ENCODE results near the gene MAD1L1.
"Not testable (repeated sequence)": the region's sequence is repeated elsewhere in the genome, so short reads cannot be mapped to it uniquely, and the experiment has no call there.

Gene MAD1L1

DNA sequence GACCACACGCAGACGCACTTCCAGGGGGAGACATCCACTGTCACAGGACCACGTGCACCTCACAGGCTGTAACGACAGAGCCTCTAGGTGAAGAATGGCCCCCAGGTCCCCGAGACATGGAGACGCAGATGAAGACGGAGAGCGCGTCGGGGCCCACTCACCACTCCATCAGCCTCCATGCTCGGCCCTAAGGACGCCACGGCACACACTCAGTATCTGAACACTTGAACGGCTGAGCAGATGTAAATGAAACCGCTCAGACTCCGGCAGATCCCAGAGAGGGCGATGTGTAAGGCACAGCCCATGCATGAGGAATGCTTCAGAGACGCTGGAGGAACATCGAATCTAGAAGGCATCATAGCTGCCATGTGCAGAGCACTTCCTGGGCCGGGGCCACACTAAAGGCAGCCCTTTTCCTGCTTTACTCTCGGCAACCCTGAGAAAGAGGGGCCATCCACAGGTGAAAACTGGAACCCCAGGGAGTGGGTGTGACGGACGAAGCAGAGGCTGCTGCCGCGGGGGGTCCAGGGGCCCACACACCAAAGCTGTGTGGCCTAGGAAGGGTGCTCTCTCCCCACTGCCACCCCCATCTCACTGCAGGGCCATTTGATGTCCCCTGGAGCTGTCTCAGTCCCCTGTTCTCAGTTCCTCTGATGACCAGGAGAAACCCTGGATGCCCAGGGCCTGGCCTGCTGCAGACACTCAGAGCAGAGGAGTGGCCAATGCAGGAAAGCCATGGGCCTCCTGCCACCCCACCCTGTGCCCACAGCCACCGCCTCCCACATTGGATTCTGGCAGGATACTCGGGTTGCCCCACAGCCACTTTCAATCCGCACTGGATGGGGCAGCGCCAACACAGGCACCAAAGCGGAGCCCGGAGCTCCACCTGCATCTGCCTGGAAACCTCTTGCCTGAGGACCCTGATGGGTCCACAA, 253.8 kb downstream of the MAD1L1 start:
- Histone ChIP-seq H3K9me3 (ENCODE audit: control insufficient read depth, insufficient read depth, low read length) (peaks cover 3% of the 10 kb centered on the region; the same call in 1 of the 2 replicates), H3K27me3 (ENCODE audit: control insufficient read depth, insufficient read depth, low read length) (no peaks in the 10 kb centered on the region), H3K27ac (ENCODE audit: low read depth, low read length) (no peak overlapping the region), H3K9ac (ENCODE audit: low read depth, low read length) (no peak overlapping the region), H3K4me1 (ENCODE audit: control insufficient read depth, insufficient read depth, low read length) (no peaks in the 10 kb centered on the region), H3K36me3 (ENCODE audit: control insufficient read depth, insufficient read depth, low read length) (peaks cover 10% of the 10 kb centered on the region), H3K4me3 (ENCODE audit: low read depth, low read length) (no peak overlapping the region)

DNA sequence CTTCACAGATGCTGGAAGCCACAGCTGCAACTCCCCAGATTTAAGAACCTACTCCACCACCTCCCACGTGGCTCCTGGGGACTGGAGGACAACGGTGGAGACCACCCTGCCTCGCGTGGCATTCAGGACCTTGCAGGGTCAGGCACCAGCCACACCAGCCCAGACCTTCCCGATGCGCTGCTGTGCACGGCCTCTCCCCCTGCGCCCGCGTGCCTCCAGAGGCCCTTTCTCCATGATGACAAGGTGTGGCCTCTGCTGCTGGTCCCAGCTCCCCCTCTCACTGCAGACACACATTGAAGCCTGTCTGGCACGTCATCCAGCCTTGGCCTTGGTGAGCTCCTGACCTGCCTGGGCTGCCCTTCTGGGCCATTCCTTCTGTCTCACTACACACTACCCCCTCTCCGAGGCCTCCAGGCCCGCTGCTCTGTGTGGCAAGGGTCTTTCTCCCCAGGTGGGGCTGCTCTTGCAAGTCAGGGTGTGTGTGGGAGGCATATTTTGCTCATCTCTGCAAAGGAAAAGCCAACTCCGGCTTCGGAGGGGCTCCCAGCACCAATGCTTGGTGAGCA, 254.8 kb downstream of the MAD1L1 start:
- Histone ChIP-seq H3K27me3 (ENCODE audit: control insufficient read depth, insufficient read depth, low read length) (no peaks in the 10 kb centered on the region), H3K9me3 (ENCODE audit: control insufficient read depth, insufficient read depth, low read length) (peaks cover 3% of the 10 kb centered on the region; the same call in 1 of the 2 replicates), H3K4me1 (ENCODE audit: control insufficient read depth, insufficient read depth, low read length) (no peaks in the 10 kb centered on the region), H3K27ac (ENCODE audit: low read depth, low read length) (no peak overlapping the region), H3K9ac (ENCODE audit: low read depth, low read length) (no peak overlapping the region), H3K4me3 (ENCODE audit: low read depth, low read length) (no peak overlapping the region), H3K36me3 (ENCODE audit: control insufficient read depth, insufficient read depth, low read length) (peaks cover 10% of the 10 kb centered on the region)

DNA sequence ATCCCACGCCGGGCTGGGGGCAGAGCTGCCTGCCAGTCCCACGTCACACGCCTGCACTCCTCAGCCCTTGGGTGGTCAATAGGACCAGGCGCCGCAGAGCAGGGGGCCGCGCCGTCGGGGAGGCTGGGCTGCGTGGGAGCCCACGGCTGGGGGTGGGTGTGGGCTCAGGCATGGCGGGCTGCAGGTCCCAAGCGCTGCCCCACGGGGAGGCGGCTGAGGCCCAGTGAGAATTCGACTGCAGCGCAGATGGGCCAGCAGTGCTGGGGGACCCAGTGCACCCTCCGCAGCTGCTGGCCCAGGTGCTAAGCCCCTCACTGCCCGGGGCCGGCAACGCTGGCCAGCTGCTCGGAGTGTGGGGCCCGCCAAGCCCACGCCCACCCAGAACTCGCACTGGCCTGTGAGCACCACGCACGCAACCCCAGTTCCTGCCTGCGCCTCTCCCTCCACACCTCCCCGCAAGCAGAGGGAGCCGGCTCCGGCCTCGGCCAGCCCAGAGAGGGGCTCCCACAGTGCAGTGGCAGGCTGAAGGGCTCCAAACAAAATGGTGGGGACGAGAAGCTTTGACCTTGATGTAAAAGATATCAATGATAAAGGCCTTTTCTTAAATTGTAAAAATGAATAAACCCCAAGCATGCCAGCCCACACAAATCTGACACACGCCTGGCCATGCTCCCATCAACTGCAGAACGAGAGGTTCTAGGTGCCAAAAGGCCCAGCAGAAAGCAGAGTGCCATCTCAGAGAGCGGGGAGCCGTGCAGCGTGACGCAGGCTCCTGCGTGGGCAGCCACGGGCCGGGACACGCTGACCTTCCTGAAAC, 255.5 kb downstream of the MAD1L1 start:
- Histone ChIP-seq H3K9me3 (ENCODE audit: control insufficient read depth, insufficient read depth, low read length) (peaks cover 3% of the 10 kb centered on the region; the same call in 1 of the 2 replicates), H3K27ac (ENCODE audit: low read depth, low read length) (no peak overlapping the region), H3K4me1 (ENCODE audit: control insufficient read depth, insufficient read depth, low read length) (no peaks in the 10 kb centered on the region), H3K9ac (ENCODE audit: low read depth, low read length) (no peak overlapping the region), H3K4me3 (ENCODE audit: low read depth, low read length) (no peak overlapping the region), H3K36me3 (ENCODE audit: control insufficient read depth, insufficient read depth, low read length) (peaks cover 10% of the 10 kb centered on the region), H3K27me3 (ENCODE audit: control insufficient read depth, insufficient read depth, low read length) (no peaks in the 10 kb centered on the region)

DNA sequence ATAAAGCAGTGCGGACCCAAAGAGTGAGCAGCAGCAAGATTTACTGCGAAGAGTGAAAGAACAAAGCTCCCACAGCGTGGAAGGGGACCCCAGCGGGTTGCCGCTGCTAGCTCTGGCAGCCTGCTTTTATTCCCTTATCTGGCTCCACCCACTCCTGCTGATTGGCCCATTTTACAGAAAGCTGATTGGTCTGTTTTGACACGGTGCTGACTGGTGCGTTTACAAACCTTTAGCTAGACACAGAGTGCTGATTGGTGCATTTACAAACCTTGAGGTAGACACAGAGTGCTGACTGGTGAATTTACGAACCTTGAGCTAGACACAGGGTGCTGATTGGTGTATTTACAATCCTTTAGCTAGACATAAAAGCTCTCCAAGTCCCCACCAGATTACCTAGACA, 256.2 kb downstream of the MAD1L1 start:
- not testable (repeated sequence) for H3K4me3 ChIP-seq (ENCODE audit: low read depth, low read length); H3K36me3 ChIP-seq (ENCODE audit: control insufficient read depth, insufficient read depth, low read length); H3K4me1 ChIP-seq (ENCODE audit: control insufficient read depth, insufficient read depth, low read length); H3K9ac ChIP-seq (ENCODE audit: low read depth, low read length); H3K9me3 ChIP-seq (ENCODE audit: control insufficient read depth, insufficient read depth, low read length); H3K27me3 ChIP-seq (ENCODE audit: control insufficient read depth, insufficient read depth, low read length); H3K27ac ChIP-seq (ENCODE audit: low read depth, low read length)

DNA sequence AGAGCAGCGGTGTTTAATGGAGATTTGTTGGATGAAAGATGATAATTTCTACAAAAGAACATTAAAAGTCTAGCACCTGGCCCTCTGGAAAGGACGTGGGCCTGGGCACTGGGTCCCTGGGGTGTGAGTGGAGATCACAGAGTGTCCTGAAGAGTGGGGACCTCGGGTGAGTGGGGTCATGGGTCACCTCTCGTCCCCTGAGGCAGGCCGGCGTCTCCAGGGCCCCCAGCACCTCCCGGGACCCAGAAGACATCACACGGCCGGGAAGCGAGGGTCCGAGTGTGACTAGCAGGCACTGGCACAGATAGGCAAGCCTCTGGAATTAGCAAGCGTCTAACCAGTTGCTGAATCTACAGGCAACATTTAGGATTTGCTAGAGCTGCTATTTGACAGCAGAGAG, 257.2 kb downstream of the MAD1L1 start:
- no peaks in the 10 kb centered on the region for H3K4me1 ChIP-seq (ENCODE audit: control insufficient read depth, insufficient read depth, low read length)
- peaks cover 3% of the 10 kb centered on the region; the same call in 1 of the 2 replicates for H3K9me3 ChIP-seq (ENCODE audit: control insufficient read depth, insufficient read depth, low read length)
- no peak overlapping the region for H3K4me3 ChIP-seq (ENCODE audit: low read depth, low read length)
- H3K36me3 ChIP-seq (ENCODE audit: control insufficient read depth, insufficient read depth, low read length), result peaks cover 10% of the 10 kb centered on the region
- no peak overlapping the region for H3K27ac ChIP-seq (ENCODE audit: low read depth, low read length)
- H3K27me3 ChIP-seq (ENCODE audit: control insufficient read depth, insufficient read depth, low read length), result no peaks in the 10 kb centered on the region
- H3K9ac ChIP-seq (ENCODE audit: low read depth, low read length), result no peak overlapping the region

DNA sequence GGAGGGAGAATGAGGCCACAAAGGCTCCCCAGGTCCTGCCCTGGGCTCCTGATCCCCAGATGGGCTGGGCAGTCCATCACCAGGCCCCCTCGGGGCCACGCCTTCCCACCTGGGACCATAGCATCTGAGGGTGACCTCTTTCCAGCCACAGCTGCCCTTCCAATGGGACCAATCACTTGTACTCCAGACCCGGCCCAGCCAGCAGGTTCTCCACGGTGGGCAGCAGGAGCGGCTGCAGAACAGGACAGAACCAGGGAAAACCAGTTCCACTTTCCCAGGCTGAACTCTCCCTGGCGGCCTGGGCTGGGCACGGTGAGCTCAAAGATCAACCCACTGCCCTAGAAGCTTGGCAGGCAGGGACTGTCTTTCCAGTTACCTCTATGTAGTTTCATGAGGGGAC, 257.6 kb downstream of the MAD1L1 start:
- Histone ChIP-seq H3K9ac (ENCODE audit: low read depth, low read length) (no peak overlapping the region), H3K4me3 (ENCODE audit: low read depth, low read length) (no peak overlapping the region), H3K27ac (ENCODE audit: low read depth, low read length) (no peak overlapping the region), H3K9me3 (ENCODE audit: control insufficient read depth, insufficient read depth, low read length) (peaks cover 3% of the 10 kb centered on the region; the same call in 1 of the 2 replicates), H3K27me3 (ENCODE audit: control insufficient read depth, insufficient read depth, low read length) (no peaks in the 10 kb centered on the region), H3K4me1 (ENCODE audit: control insufficient read depth, insufficient read depth, low read length) (no peaks in the 10 kb centered on the region), H3K36me3 (ENCODE audit: control insufficient read depth, insufficient read depth, low read length) (peaks cover 10% of the 10 kb centered on the region)

DNA sequence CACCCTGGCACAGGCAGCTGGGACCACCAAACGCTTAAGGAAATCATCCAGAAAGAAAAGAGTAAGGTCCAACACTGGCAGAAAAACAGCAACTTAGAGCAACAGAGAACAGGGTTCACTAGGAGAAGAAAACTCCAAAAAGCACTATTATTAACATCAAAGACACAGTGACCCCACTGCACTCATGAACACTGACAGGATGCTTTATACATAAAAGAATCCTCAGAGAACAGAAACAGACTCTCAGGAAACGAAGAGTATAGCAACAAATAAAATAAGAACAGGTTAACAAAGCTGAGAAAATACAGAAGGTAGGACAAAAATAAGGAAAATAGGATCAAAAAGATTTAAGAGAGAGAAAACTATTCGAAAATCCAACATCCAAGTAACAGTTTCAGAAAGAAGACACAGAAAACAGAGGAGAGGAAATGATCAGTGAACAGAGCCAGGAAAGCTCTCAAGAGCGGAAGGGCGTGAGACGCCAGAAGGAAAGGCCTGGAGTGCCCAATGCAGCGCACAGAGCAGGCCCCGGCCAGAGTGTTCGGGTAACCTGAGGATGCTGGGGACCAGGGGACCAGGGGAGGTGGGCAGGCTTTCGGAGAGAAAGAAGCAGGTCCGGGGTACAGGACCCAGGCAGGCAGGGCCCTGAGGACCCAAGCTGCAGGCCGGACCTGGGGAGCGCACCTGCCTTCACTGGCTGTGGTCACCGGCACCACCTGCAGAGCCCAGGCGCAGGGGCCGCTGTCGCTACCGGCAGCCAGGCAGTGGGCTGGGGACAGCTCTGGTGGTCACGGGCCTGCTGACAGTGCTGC, 258.2 kb downstream of the MAD1L1 start:
- Histone ChIP-seq H3K9me3 (ENCODE audit: control insufficient read depth, insufficient read depth, low read length) (peaks cover 3% of the 10 kb centered on the region; the same call in 1 of the 2 replicates), H3K4me1 (ENCODE audit: control insufficient read depth, insufficient read depth, low read length) (no peaks in the 10 kb centered on the region), H3K27ac (ENCODE audit: low read depth, low read length) (no peak overlapping the region), H3K9ac (ENCODE audit: low read depth, low read length) (no peak overlapping the region), H3K36me3 (ENCODE audit: control insufficient read depth, insufficient read depth, low read length) (peaks cover 10% of the 10 kb centered on the region), H3K27me3 (ENCODE audit: control insufficient read depth, insufficient read depth, low read length) (no peaks in the 10 kb centered on the region), H3K4me3 (ENCODE audit: low read depth, low read length) (no peak overlapping the region)

DNA sequence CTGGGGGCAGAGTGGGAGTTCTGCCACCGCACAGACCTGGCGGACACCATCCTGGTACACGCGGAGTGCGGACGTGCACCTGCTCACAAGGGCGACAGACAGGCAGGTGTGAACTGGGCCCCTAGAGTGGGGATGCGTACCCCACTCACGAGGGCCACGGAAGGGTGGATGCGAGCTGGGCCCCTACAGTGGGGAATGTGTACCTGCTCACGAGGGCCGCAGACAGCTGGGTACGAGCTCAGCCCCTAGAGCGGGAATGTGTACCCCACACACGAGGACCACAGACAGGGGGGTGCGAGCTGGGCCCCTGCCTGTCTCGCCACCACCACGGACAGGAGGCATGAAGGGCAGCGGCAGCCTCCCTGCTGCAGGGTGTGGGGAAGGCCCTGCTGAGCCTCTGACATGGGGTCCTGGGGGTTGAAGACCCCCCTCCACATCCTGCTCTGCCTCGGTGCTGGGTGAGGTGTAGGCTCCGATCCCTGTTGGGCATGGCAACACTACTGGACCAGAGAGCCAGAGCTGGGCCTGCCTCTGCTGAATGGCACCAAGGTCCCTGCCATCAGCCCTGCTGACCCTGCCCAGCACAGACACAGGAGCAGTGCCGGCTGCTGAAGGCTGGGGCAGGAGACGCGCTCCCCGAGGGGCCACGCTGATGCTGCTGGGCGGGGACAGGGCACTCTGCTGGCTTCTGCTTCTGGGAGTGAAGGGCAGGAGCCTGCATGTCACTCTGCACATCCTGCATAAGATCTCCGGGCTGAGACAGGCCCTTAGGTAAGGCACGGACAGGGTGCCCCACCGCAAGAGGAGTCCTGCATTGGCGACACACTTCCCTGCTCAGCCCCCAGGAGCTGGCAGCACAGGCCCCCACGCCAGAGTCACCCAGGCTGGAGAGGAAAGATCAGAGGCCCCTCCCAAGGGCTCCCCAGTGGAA, 259.2 kb downstream of the MAD1L1 start:
- no peak overlapping the region for H3K4me3 ChIP-seq (ENCODE audit: low read depth, low read length)
- no peak overlapping the region for H3K27ac ChIP-seq (ENCODE audit: low read depth, low read length)
- H3K9ac ChIP-seq (ENCODE audit: low read depth, low read length), result no peak overlapping the region
- no peaks in the 10 kb centered on the region for H3K4me1 ChIP-seq (ENCODE audit: control insufficient read depth, insufficient read depth, low read length)
- peaks cover 3% of the 10 kb centered on the region; the same call in 1 of the 2 replicates for H3K9me3 ChIP-seq (ENCODE audit: control insufficient read depth, insufficient read depth, low read length)
- no peaks in the 10 kb centered on the region for H3K27me3 ChIP-seq (ENCODE audit: control insufficient read depth, insufficient read depth, low read length)
- H3K36me3 ChIP-seq (ENCODE audit: control insufficient read depth, insufficient read depth, low read length), result peaks cover 10% of the 10 kb centered on the region

DNA sequence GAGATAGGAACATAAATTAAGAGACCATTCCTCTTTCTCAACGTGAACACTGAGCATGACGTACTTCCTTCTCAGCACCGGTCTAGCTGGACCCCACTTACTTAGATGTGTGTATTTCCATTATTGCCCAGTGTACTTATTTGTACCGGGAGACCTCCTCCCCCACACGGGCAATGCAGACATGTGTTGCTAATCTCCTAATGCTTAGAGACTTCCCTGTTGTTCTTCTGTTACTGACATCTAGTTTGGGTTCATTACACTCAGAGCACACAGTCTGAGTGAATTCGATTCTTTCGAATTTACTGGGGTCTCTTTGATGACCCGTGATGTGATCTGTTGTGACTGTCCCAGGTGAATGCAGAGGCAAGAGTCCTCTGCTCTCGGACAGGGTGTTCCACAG, 260.0 kb downstream of the MAD1L1 start:
- Histone ChIP-seq H3K27me3 (ENCODE audit: control insufficient read depth, insufficient read depth, low read length) (no peaks in the 10 kb centered on the region), H3K9ac (ENCODE audit: low read depth, low read length) (no peak overlapping the region), H3K4me3 (ENCODE audit: low read depth, low read length) (no peak overlapping the region), H3K4me1 (ENCODE audit: control insufficient read depth, insufficient read depth, low read length) (no peaks in the 10 kb centered on the region), H3K36me3 (ENCODE audit: control insufficient read depth, insufficient read depth, low read length) (peaks cover 10% of the 10 kb centered on the region), H3K9me3 (ENCODE audit: control insufficient read depth, insufficient read depth, low read length) (peaks cover 3% of the 10 kb centered on the region; the same call in 1 of the 2 replicates), H3K27ac (ENCODE audit: low read depth, low read length) (no peak overlapping the region)
